Osteoblast (primary cell): ENCODE data around the gene ANKRD36B. TPM values are rescaled to one million over a fixed set of nuclear protein-coding genes. Genes with fewer than 3 reads are reported as not detected.
"Not testable (repeated sequence)": the region's sequence is repeated elsewhere in the genome, so short reads cannot be mapped to it uniquely, and the experiment has no call there.

Experiments
- DNase-seq: peaks from one replicate; pipeline ENCODE4 v3.0.0; 2011; ENCODE audit warnings: low spot score, mixed read lengths; ENCODE audit not compliant: insufficient read length; ENCODE audit errors: missing footprints
- H2AFZ ChIP-seq: 2 replicates; pipeline ENCODE4 v1.6.0; 2011; ENCODE audit warnings: mild to moderate bottlenecking, low read length
- H3K27ac ChIP-seq: 2 replicates; pipeline ENCODE4 v1.5.1; 2011; ENCODE audit warnings: mild to moderate bottlenecking, low read depth, low read length, moderate library complexity
- H3K27me3 ChIP-seq: 2 replicates; pipeline ENCODE4 v1.6.0; 2012; ENCODE audit warnings: mild to moderate bottlenecking, control low read depth, inconsistent platforms, low read length, moderate library complexity; ENCODE audit not compliant: insufficient read depth
- H3K36me3 ChIP-seq: 2 replicates; pipeline ENCODE4 v1.5.1; 2011; ENCODE audit warnings: mild to moderate bottlenecking, low read length, control low read depth, moderate library complexity; ENCODE audit not compliant: insufficient read depth
- H3K4me1 ChIP-seq: 2 replicates; pipeline ENCODE4 v1.5.1; 2011; ENCODE audit warnings: mild to moderate bottlenecking, low read length, control low read depth, moderate library complexity; ENCODE audit not compliant: insufficient read depth
- H3K4me2 ChIP-seq: 2 replicates; pipeline ENCODE4 v1.6.0; 2011; ENCODE audit warnings: mild to moderate bottlenecking, low read length; ENCODE audit not compliant: insufficient read depth
- H3K4me3 ChIP-seq: fragments of 200-600 bp; sonication (generic); 3 replicates; pipeline ENCODE4 v1.5.1; 2012; ENCODE audit warnings: mild to moderate bottlenecking, low read length, inconsistent platforms; ENCODE audit not compliant: insufficient read depth
- H3K79me2 ChIP-seq: 2 replicates; pipeline ENCODE4 v1.6.0; 2012; ENCODE audit warnings: mild to moderate bottlenecking, low read length, control low read depth, inconsistent platforms; ENCODE audit not compliant: insufficient read depth
- H3K9me3 ChIP-seq: 2 replicates; pipeline ENCODE4 v1.5.1; 2011; ENCODE audit warnings: low read depth, low read length, control low read depth
- H4K20me1 ChIP-seq: 2 replicates; pipeline ENCODE4 v1.6.0; 2012; ENCODE audit warnings: mild to moderate bottlenecking, low read length, control low read depth; ENCODE audit not compliant: insufficient read depth
- CTCF ChIP-seq: IDR thresholded peaks from 2 replicates; pipeline ENCODE4 v1.5.1; 2011; ENCODE audit warnings: mild to moderate bottlenecking, low read depth, low read length, moderate library complexity; ENCODE audit errors: extremely low read depth
- total RNA-seq: library from RNA; depleted of rRNA; stranded (reverse); fragments of >200 nt; gene quantifications from 2 replicates; pipeline ENCODE4 v1.2.3, GENCODE V29; 2012

ANKRD36B gene
- total RNA-seq, 1 donor, result 49.9 TPM

- Histone ChIP-seq H3K27ac (no peak overlapping the region), H3K4me3 (no peak overlapping the region), H3K27me3 (no peaks in the 10 kb centered on the region), H3K9me3 (no peaks in the 10 kb centered on the region), H3K4me1 (no peaks in the 10 kb centered on the region), H3K36me3 (no peaks in the 10 kb centered on the region), H4K20me1 (no peaks in the 10 kb centered on the region), H3K4me2 (no peak overlapping the region), H3K79me2 (no peaks in the 10 kb centered on the region), H2AFZ (no peak overlapping the region)
- DNase-seq, result no peak
- TF ChIP-seq CTCF, result no peak
These were observed 28.2 kb upstream of the ANKRD36B start for GRCh38 chr2:97617911-97618310.

- H3K36me3 ChIP-seq, DNase-seq, H3K4me3 ChIP-seq, H3K27ac ChIP-seq, H3K79me2 ChIP-seq, H4K20me1 ChIP-seq, H3K4me2 ChIP-seq, H2AFZ ChIP-seq, H3K27me3 ChIP-seq, H3K9me3 ChIP-seq, H3K4me1 ChIP-seq: not testable (repeated sequence)
These were observed 26.1 kb upstream of the ANKRD36B start for GRCh38 chr2:97615746-97616145.

- not testable (repeated sequence) for DNase-seq, H3K4me3 ChIP-seq, H2AFZ ChIP-seq, H3K4me2 ChIP-seq, H3K9me3 ChIP-seq, H3K27ac ChIP-seq, H3K79me2 ChIP-seq, H3K36me3 ChIP-seq, H4K20me1 ChIP-seq, H3K27me3 ChIP-seq, H3K4me1 ChIP-seq
These were observed 22.2 kb upstream of the ANKRD36B start for GRCh38 chr2:97611895-97612294.

GRCh38 chr2:97608745-97609144 is 19.1 kb upstream of the ANKRD36B start:
- DNase-seq, H3K4me1 ChIP-seq, H2AFZ ChIP-seq, H3K36me3 ChIP-seq, H3K79me2 ChIP-seq, H4K20me1 ChIP-seq, H3K9me3 ChIP-seq, H3K27me3 ChIP-seq, H3K4me3 ChIP-seq, H3K27ac ChIP-seq, H3K4me2 ChIP-seq: not testable (repeated sequence)

- H3K36me3 ChIP-seq, H3K27ac ChIP-seq, H3K27me3 ChIP-seq, DNase-seq, H3K9me3 ChIP-seq, H3K4me1 ChIP-seq, H4K20me1 ChIP-seq, H3K4me2 ChIP-seq, H2AFZ ChIP-seq, H3K79me2 ChIP-seq, H3K4me3 ChIP-seq: not testable (repeated sequence)
These were observed 16.1 kb upstream of the ANKRD36B start for GRCh38 chr2:97605524-97606339.

- H3K4me3 ChIP-seq, H3K9me3 ChIP-seq, H3K27me3 ChIP-seq, H3K79me2 ChIP-seq, H3K4me2 ChIP-seq, H2AFZ ChIP-seq, H3K4me1 ChIP-seq, H3K27ac ChIP-seq, H4K20me1 ChIP-seq, DNase-seq, H3K36me3 ChIP-seq: not testable (repeated sequence)
These were observed 15.4 kb upstream of the ANKRD36B start for GRCh38 chr2:97605109-97605508.

- not testable (repeated sequence) for H3K4me3 ChIP-seq, H3K4me2 ChIP-seq, H3K9me3 ChIP-seq, H2AFZ ChIP-seq, H3K79me2 ChIP-seq, H3K4me1 ChIP-seq, H3K27ac ChIP-seq, H4K20me1 ChIP-seq, H3K27me3 ChIP-seq, H3K36me3 ChIP-seq, DNase-seq
These were observed 11.9 kb upstream of the ANKRD36B start for GRCh38 chr2:97601537-97601936.

- H3K9me3 ChIP-seq, H3K27me3 ChIP-seq, H3K27ac ChIP-seq, H4K20me1 ChIP-seq, H3K79me2 ChIP-seq, H3K4me2 ChIP-seq, H3K36me3 ChIP-seq, H3K4me3 ChIP-seq, DNase-seq, H3K4me1 ChIP-seq, H2AFZ ChIP-seq: not testable (repeated sequence)
These were observed 6.5 kb upstream of the ANKRD36B start for GRCh38 chr2:97596180-97596579.
